Pancreas (tissue), 10 donors: ENCODE data around the gene PHF2. TPM values are rescaled to one million over a fixed set of nuclear protein-coding genes. Genes with fewer than 3 reads are reported as not detected.

Source experiments
- ATAC-seq, 4 donors: fragments of 200-7000 bp; cut with Tn5 transposase; one replicate each; pipeline versions ENCODE4 v1.8.0 to v1.9.1; 2020; ENCODE audit warnings: mild to moderate bottlenecking in 4 of 4, moderate library complexity in 4 of 4
- DNase-seq, 6 donors: peaks; one replicate each; pipeline ENCODE4 v3.0.0-alpha.2; 2020
- FAIRE-seq: peaks from 2 replicates; lab custom pipeline; 2012; peaks lifted over from hg19 to GRCh38; lab: Jason Lieb, UNC
- H3K27ac ChIP-seq, 4 donors: fragments of 200-600 bp; sonication (generic); 1 replicate in 3 of 4; 2 replicates in 1 of 4; pipeline versions ENCODE4 v1.5.0 to v1.8.0; 2020
- H3K27me3 ChIP-seq, 4 donors: fragments of 200-600 bp; one replicate each; pipeline ENCODE4 v1.8.0; 2021
- H3K36me3 ChIP-seq, 3 donors: fragments of 200-600 bp; sonication (generic) in 1 of 3; one replicate each; pipeline versions ENCODE4 v1.5.0 to v1.8.0; 2020 to 2021
- H3K4me1 ChIP-seq, 3 donors: fragments of 200-600 bp; one replicate each; pipeline ENCODE4 v1.8.0; 2021
- H3K4me3 ChIP-seq, 4 donors: fragments of 200-600 bp; sonication (generic) in 2 of 4; one replicate each; pipeline versions ENCODE4 v1.5.0 to v1.8.0; 2020 to 2021
- H3K9me3 ChIP-seq, 4 donors: fragments of 200-600 bp; one replicate each; pipeline ENCODE4 v1.8.0; 2021
- WGBS, 2 donors: extraction: QIAGEN DNeasy Blood & Tissue Kit; methylation state at CpG; one replicate each; pipeline ENCODE4 v1.1.7; 2013; 5-methylcytosine and 5-hydroxymethylcytosine counted together
- intact Hi-C, 3 donors: fragments of 100-400 bp; cut with DNase I; formaldehyde crosslinking; loops; one replicate each; pipeline versions ENCODE4 v1.11.1 to v1.14.2; 2022
- polyA plus RNA-seq, 2 donors: library from polyadenylated mRNA; stranded (reverse); fragments of 200-250 nt; gene quantifications; one replicate each; pipeline ENCODE4 v1.2.3, GENCODE V29; 2013
- total RNA-seq, 6 donors: library from RNA; stranded (reverse); fragmentation: NEBNext Ultra II Directional in 4 of 6; extraction: Animal tissue kit (Norgen Biotek cat#: 25700) in 4 of 6; gene quantifications; one replicate each; pipeline versions ENCODE4 v1.2.1 to v1.2.4, GENCODE V29; 2021 to 2023
- TF ChIP-seq, protein P1 (sequence below), 4 donors: fragments of 200-600 bp; sonication (generic) in 3 of 4; IDR thresholded peaks; one replicate each; pipeline versions ENCODE4 v1.5.0 to v1.8.0; 2021; ENCODE audit warnings: antibody characterized with exemption in 4 of 4
- donor health status: healthy with polysubstance abuse.
- donor health status: DM: no; HTN: no; CAD: no; lungs with moderate emphysema.
- donor health status: DM: no; HTN: no; CAD: no.
- donor health status: control.
- donor health status: control.
- donor health status: Bipolar disorder and iron deficiency.
- donor health status: DM: yes; HTN: yes; CAD: no.
- donor health status: DM: no; HTN: no; CAD: no.
- donor health status: DM: no; HTN: no; CAD: no.
- donor health status: DM: yes; HTN: yes; CAD: no.

PHF2 gene
- total and polyA plus RNA-seq, 8 donors, result 10.8 to 24.8 (median 12.7) TPM

DNA sequence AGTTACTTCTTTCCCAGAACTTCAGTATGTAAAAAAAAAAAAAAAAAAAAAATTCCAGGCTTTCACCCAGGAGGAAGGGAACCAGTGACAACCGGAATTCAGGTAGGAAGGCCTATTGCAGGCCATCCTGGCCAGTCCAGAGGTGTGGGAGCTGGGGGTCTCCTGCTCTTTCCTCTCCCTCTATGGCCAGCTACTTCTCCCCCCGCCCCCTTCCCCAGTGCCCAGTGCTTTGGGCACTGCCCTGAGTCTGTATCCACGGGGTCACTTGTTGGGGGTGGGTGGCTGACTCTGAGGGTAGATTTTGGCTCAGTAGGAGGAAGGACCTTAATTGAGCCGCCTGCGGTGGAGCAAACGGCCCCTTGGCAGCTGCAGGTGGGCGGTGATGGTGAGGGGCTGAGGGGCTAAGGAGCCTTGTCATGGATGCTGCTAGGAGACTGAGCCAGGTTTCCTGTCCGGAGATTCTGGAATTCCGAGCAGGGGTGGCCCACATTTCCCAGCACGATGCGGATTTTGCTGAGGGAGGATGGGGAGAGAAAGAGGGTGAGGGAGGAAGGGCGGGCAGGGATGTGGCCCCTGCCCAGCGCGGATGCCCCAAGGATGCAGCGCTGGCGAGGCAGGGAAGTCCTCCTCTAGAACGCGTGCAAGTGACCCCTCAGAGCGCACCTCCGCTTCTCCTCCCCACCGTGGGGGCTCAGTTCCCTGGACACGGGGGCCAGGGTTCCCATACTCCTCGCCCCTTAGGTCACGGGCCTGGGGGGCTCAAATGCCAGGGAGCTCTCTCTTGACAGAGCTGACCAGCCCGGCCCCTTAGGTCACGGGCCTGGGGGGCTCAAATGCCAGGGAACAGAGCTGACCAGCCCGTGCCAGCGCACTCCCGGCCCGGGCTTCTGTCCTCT lies 1.2 kb upstream of the PHF2 start:
- H3K27me3 ChIP-seq, result no peaks in the 10 kb centered on the region
- no peaks in the 10 kb centered on the region for H3K36me3 ChIP-seq
- FAIRE-seq (no peak), DNase-seq (peak in 3 of 6 donors; percentile 6 to 47 (median 13)), ATAC-seq (peak in 2 of 4 donors; percentile 5 to 31)
- peak overlapping the region; percentile 37 to 77 (median 66) for H3K4me3 ChIP-seq
- peak overlapping the region; percentile 79 to 87 (median 84) for H3K27ac ChIP-seq
- WGBS, 2 donors, result 29% methylated on average over 30 of the region's 30 CpGs
- intact Hi-C loops, result no loop called here
- TF ChIP-seq, protein P1, sequence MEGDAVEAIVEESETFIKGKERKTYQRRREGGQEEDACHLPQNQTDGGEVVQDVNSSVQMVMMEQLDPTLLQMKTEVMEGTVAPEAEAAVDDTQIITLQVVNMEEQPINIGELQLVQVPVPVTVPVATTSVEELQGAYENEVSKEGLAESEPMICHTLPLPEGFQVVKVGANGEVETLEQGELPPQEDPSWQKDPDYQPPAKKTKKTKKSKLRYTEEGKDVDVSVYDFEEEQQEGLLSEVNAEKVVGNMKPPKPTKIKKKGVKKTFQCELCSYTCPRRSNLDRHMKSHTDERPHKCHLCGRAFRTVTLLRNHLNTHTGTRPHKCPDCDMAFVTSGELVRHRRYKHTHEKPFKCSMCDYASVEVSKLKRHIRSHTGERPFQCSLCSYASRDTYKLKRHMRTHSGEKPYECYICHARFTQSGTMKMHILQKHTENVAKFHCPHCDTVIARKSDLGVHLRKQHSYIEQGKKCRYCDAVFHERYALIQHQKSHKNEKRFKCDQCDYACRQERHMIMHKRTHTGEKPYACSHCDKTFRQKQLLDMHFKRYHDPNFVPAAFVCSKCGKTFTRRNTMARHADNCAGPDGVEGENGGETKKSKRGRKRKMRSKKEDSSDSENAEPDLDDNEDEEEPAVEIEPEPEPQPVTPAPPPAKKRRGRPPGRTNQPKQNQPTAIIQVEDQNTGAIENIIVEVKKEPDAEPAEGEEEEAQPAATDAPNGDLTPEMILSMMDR (IDR thresholded peaks at IDR 0.05), result no peak
- peaks cover 11 to 22% (median 14%) of the 10 kb centered on the region in 3 donors for H3K4me1 ChIP-seq
- H3K9me3 ChIP-seq, result no peaks in the 10 kb centered on the region

DNA sequence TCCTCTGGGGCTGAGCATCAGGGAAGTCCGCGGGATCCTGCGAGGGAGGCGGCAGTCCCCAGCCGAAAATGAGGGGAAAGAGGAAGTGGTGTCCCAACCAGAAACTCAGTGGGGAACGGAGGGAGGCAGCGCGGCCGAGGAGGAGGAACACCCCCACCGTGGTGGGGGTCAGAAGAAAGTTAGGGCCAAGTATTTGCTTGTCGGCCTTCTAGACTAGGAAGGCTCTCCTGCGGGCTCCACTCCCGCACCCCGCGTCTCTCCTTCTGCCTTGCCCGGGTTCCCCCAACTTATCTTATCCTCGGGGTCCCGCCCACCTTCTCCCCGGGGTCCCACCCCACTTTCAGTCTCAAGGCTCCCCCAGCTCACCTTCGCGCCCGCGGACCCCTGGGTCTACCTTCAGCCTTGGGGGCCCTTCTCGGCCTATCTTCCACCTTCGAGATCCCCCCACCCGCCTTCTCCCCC lies 557 bp upstream of the PHF2 start:
- TF ChIP-seq, protein P1 (IDR thresholded peaks at IDR 0.05), result no peak
- Histone ChIP-seq H3K27ac (peak overlapping the region; percentile 79 to 87 (median 84)), H3K4me3 (peak overlapping the region; percentile 37 to 77 (median 66)), H3K36me3 (no peaks in the 10 kb centered on the region), H3K9me3 (no peaks in the 10 kb centered on the region), H3K4me1 (peaks cover 18 to 28% (median 19%) of the 10 kb centered on the region in 3 donors), H3K27me3 (no peaks in the 10 kb centered on the region)
- FAIRE-seq, result no peak
- intact Hi-C loops, result no loop called here
- 0% methylated on average over 24 to 26 of the region's 26 CpGs for WGBS, 2 donors
- peak; percentile 12 to 57 (median 40) for ATAC-seq
- DNase-seq, result peak in 5 of 6 donors; percentile 41 to 82 (median 59)

DNA sequence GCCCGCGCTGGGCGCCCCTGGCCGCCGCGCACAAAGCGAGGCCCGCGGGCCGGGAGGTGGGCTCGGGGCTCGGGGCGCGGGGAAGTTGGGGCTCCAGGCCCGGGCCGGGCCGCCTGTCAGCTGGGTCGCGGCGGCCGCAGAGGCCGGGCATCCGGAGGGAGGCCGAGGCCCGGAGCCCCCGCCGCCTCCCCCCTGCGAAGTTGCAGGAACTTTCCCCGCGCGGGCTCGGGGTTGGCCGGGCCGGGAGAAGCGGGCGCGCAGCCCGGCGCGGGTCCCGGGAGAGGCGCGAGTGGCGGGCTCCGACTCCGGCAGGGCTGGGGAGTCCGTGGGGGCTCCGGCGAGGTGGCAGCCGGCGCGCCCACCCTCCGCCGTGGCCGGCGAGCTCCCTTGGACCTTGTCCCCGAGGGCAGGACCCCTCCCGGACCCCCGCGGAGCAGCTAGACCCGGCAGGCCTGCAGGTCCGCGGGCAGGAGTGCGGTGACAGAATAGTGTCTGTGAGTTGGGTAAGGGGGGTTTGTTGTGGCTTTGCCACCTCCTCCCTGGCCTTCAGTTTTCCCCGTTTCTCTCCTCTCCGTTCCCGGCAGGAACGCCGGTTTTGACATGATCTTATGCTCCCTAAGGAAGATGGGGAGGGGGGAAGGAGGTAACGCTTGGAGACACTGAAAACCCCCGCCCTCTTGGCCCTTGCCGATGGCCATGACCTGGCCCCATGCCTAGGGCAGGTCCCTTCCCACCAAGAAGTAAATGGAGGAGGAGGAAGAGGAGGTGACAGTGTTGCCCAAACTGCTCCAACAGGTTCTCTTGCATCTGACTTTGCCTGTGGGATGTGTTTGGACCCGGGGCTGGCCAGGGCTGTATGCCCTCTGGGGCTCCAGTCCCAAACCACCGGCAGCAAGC lies 942 bp downstream of the PHF2 start:
- intact Hi-C loops, result no loop called here
- Histone ChIP-seq H3K4me3 (peak overlapping the region; percentile 71 to 85 (median 77)), H3K27me3 (no peaks in the 10 kb centered on the region), H3K27ac (peak overlapping the region; percentile 78 to 83 (median 80)), H3K9me3 (no peaks in the 10 kb centered on the region), H3K36me3 (no peaks in the 10 kb centered on the region), H3K4me1 (peaks cover 29 to 43% (median 32%) of the 10 kb centered on the region in 3 donors)
- TF ChIP-seq, protein P1 (IDR thresholded peaks at IDR 0.05), result no peak
- FAIRE-seq, result no peak
- peak in 4 of 6 donors; percentile 41 to 83 (median 70) for DNase-seq
- WGBS, 2 donors, result 1 to 2% methylated on average over 52 to 74 of the region's 74 CpGs
- ATAC-seq, result peak; percentile 5 to 33 (median 15)

DNA sequence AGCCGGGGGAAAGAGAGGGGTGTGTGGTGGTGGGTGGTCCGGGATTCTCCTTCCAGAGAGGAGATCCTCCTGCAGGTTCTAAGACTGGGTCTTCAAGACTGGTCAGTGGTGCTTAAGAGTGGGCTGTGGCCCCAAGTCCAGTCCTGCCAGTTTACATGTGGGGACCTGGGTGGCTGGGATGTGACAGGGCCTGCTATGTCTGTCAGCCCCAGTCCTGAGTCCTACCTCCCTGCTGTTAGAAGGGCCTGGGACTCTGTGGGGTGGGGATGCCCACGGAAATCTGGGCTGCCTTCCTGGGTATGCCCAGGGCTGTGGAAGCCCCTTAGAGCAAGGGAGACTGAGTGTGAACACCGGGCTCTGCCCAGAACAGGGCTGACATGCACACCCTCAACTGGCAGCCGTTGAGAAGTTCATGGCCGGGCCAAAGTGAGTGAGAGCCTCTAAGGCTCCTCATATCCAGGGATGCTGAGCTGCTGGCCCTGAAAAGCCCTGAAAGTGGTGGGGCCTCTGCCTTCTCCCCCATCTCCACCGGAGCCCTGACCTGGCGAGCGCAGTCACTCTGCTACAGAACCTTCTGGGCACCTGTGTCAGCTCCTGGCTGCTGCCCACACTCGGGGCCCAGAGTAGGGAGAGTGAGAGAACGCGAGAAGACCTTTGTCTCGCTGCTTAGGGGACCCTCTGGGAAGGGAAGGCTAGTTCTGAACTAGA lies 1.7 kb downstream of the PHF2 start:
- peak in 1 of 6 donors; percentile 23 for DNase-seq
- intact Hi-C loops, result no loop called here

More for the DNA sequence above, 1.7 kb downstream of the PHF2 start:
- no peaks in the 10 kb centered on the region for H3K36me3 ChIP-seq
- no peaks in the 10 kb centered on the region for H3K27me3 ChIP-seq
- FAIRE-seq (no peak), ATAC-seq (peak in 2 of 4 donors; percentile 2)
- TF ChIP-seq, protein P1 (IDR thresholded peaks at IDR 0.05), result no peak
- WGBS, 2 donors, result 16 to 24% methylated on average over 13 of the region's 13 CpGs
- H3K27ac ChIP-seq, result peak overlapping the region; percentile 78 to 83 (median 80)
- no peaks in the 10 kb centered on the region for H3K9me3 ChIP-seq
- H3K4me1 ChIP-seq, result peaks cover 37 to 50% (median 40%) of the 10 kb centered on the region in 3 donors
- H3K4me3 ChIP-seq, result peak overlapping the region in 3 of 4 donors; percentile 77 to 85 (median 77)
